Spleen (tissue), 11 donors: ENCODE results near the gene GFRAL. TPM values are rescaled to one million over a fixed set of nuclear protein-coding genes. Genes with fewer than 3 reads are reported as not detected.
"Not testable (repeated sequence)": the region's sequence is repeated elsewhere in the genome, so short reads cannot be mapped to it uniquely, and the experiment has no call there.

ENCODE experiments used
- DNase-seq: peaks from one replicate; pipeline ENCODE4 v3.0.0-alpha.2; 2020
- H3K27ac ChIP-seq, 8 donors: fragments of 200-600 bp; sonication (generic) in 7 of 8; 1 replicate in 4 of 8; 2 replicates in 4 of 8; pipeline versions ENCODE4 v1.5.0 to v1.8.0; 2016 to 2021; ENCODE audit warnings: inconsistent platforms in 4 of 8, mild to moderate bottlenecking in 4 of 8, moderate library complexity in 1 of 8
- H3K27me3 ChIP-seq, 7 donors: fragments of 200-600 bp; sonication (generic) in 6 of 7; replicated peaks in 1 of 7; 1 replicate in 4 of 7; 2 replicates in 3 of 7; pipeline versions ENCODE4 v1.5.0 to v1.8.0; 2016 to 2021; ENCODE audit warnings: inconsistent platforms in 3 of 7, mild to moderate bottlenecking in 1 of 7
- H3K36me3 ChIP-seq, 6 donors: fragments of 200-600 bp; sonication (generic) in 5 of 6; 1 replicate in 4 of 6; 2 replicates in 2 of 6; pipeline versions ENCODE4 v1.5.0 to v1.8.0; 2016 to 2021; ENCODE audit warnings: inconsistent platforms in 2 of 6
- H3K4me1 ChIP-seq, 6 donors: fragments of 200-600 bp; sonication (generic) in 5 of 6; 1 replicate in 3 of 6; 2 replicates in 3 of 6; pipeline versions ENCODE4 v1.5.0 to v1.8.0; 2016 to 2021; ENCODE audit warnings: inconsistent platforms in 3 of 6
- H3K4me3 ChIP-seq, 8 donors: fragments of 200-600 bp; sonication (generic) in 7 of 8; 1 replicate in 4 of 8; 2 replicates in 4 of 8; pipeline versions ENCODE4 v1.5.0 to v1.8.0; 2016 to 2021; ENCODE audit warnings: inconsistent platforms in 4 of 8, mild to moderate bottlenecking in 4 of 8, moderate library complexity in 2 of 8
- H3K9me3 ChIP-seq, 8 donors: fragments of 200-600 bp; sonication (generic) in 7 of 8; 1 replicate in 4 of 8; 2 replicates in 4 of 8; pipeline versions ENCODE4 v1.5.0 to v1.8.0; 2016 to 2021; ENCODE audit warnings: inconsistent platforms in 4 of 8
- CTCF ChIP-seq, 11 experiments: fragments of 200-600 bp in 7 of 11; fragments of 450-650 bp in 4 of 11; sonication (generic) in 4 of 11; IDR thresholded peaks in 8 of 11; conservative IDR thresholded peaks in 3 of 11; 1 replicate in 7 of 11; 2 replicates in 4 of 11; pipeline versions ENCODE4 v1.4.0 to v1.8.0; 2016 to 2021; ENCODE audit warnings: antibody characterized with exemption in 11 of 11, inconsistent platforms in 4 of 11, mild to moderate bottlenecking in 1 of 11
- POLR2A ChIP-seq, 3 donors: fragments of 450-650 bp; IDR thresholded peaks; one replicate each; pipeline ENCODE4 v1.5.1; 2017; ENCODE audit warnings: antibody characterized with exemption in 3 of 3, mild to moderate bottlenecking in 1 of 3
- POLR2AphosphoS5 ChIP-seq, 3 donors: sonication (generic); formaldehyde crosslinking; IDR thresholded peaks; one replicate each; pipeline ENCODE4 v1.5.1; 2017; ENCODE audit warnings: antibody characterized with exemption in 3 of 3
- WGBS, 5 donors: extraction: QIAGEN DNeasy Blood & Tissue Kit in 3 of 5; methylation state at CpG; one replicate each; pipeline versions ENCODE4 v1.1.5 to v1.1.7; 2013 to 2018; 5-methylcytosine and 5-hydroxymethylcytosine counted together
- intact Hi-C: fragments of 100-400 bp; cut with DNase I; formaldehyde crosslinking; loops from one replicate; pipeline ENCODE4 v1.15.0; 2023; ENCODE audit warnings: low total_unique reads
- polyA plus RNA-seq, 3 donors: library from polyadenylated mRNA; stranded (reverse); fragments of 200-250 nt; gene quantifications; one replicate each; pipeline ENCODE4 v1.2.1, GENCODE V29; 2013
- total RNA-seq, 7 donors: library from RNA; depleted of rRNA in 3 of 7; stranded (reverse); fragments of >200 nt in 3 of 7; fragmentation: NEBNext Ultra II Directional in 4 of 7; extraction: Animal tissue kit (Norgen Biotek cat#: 25700) in 4 of 7; gene quantifications; one replicate each; pipeline versions ENCODE4 v1.1.0 to v1.2.1, GENCODE V29; 2016 to 2021
- donor health status: healthy with polysubstance abuse.
- donor health status: DM: no; HTN: no; CAD: no; lungs with moderate emphysema.
- donor health status: DM: no; HTN: no; CAD: no.
- donor health status: Bipolar disorder and iron deficiency.
- donor health status: healthy.
- donor health status: DM: no; HTN: no; CAD: no.
- donor health status: DM: yes; HTN: yes; CAD: no.

The GFRAL gene
- total and polyA plus RNA-seq, 10 donors, result not detected

GRCh38 chr6:55286824-55287223, 40.4 kb upstream of the GFRAL start:
- no peak overlapping the region for H3K4me3 ChIP-seq
- no peaks in the 10 kb centered on the region for H3K27me3 ChIP-seq
- no peaks in the 10 kb centered on the region for H3K4me1 ChIP-seq
- DNase-seq, result no peak
- H3K36me3 ChIP-seq, result no peaks in the 10 kb centered on the region
- intact Hi-C loops, result no loop called here
- WGBS, 5 donors, result 35 to 46% (median 43%) methylated on average over 2 of the region's 2 CpGs
- TF ChIP-seq CTCF (IDR thresholded peaks at IDR 0.05 in 8 of 11, conservative IDR thresholded peaks at IDR 0.05 in 3 of 11), result no peak
- H3K27ac ChIP-seq, result no peak overlapping the region
- no peaks in the 10 kb centered on the region for H3K9me3 ChIP-seq

GRCh38 chr6:55290736-55291135, 36.5 kb upstream of the GFRAL start:
- 39 to 64% (median 52%) methylated on average over 2 of the region's 2 CpGs for WGBS, 5 donors
- H3K36me3 ChIP-seq, result no peaks in the 10 kb centered on the region
- intact Hi-C loops, result no loop called here
- H3K4me3 ChIP-seq, result no peak overlapping the region
- no peaks in the 10 kb centered on the region for H3K4me1 ChIP-seq
- no peak for TF ChIP-seq CTCF (IDR thresholded peaks at IDR 0.05 in 8 of 11, conservative IDR thresholded peaks at IDR 0.05 in 3 of 11)
- no peak for TF ChIP-seq POLR2A (IDR thresholded peaks at IDR 0.05)
- no peak for TF ChIP-seq POLR2AphosphoS5 (IDR thresholded peaks at IDR 0.05)
- no peaks in the 10 kb centered on the region for H3K27me3 ChIP-seq
- no peak overlapping the region for H3K27ac ChIP-seq
- DNase-seq, result no peak
- H3K9me3 ChIP-seq, result peaks cover 0 to 18% (median 0%) of the 10 kb centered on the region in 8 donors

GRCh38 chr6:55293116-55293515, 34.2 kb upstream of the GFRAL start:
- Histone ChIP-seq H3K4me3 (no peak overlapping the region), H3K4me1 (no peaks in the 10 kb centered on the region), H3K27me3 (no peaks in the 10 kb centered on the region), H3K9me3 (peaks cover 0 to 31% (median 10%) of the 10 kb centered on the region in 8 donors), H3K36me3 (no peaks in the 10 kb centered on the region), H3K27ac (no peak overlapping the region)
- intact Hi-C loops, result no loop called here
- no peak for DNase-seq
- TF ChIP-seq CTCF (IDR thresholded peaks at IDR 0.05 in 8 of 11, conservative IDR thresholded peaks at IDR 0.05 in 3 of 11) (no peak), POLR2AphosphoS5 (IDR thresholded peaks at IDR 0.05) (no peak), POLR2A (IDR thresholded peaks at IDR 0.05) (no peak)
- WGBS, 5 donors, result 38 to 56% (median 48%) methylated on average over 2 of the region's 2 CpGs

GRCh38 chr6:55297214-55297613, 30.1 kb upstream of the GFRAL start:
- H3K27me3 ChIP-seq, H3K4me1 ChIP-seq, DNase-seq, H3K4me3 ChIP-seq, intact Hi-C loops, H3K36me3 ChIP-seq, H3K27ac ChIP-seq: not testable (repeated sequence)
- 77 to 90% (median 83%) methylated on average over 3 of the region's 3 CpGs for WGBS, 5 donors
- peaks cover 0 to 28% (median 10%) of the 10 kb centered on the region in 8 donors for H3K9me3 ChIP-seq
